Measurements from ENCODE around the gene NPAS4.

NPAS4 gene

GRCh38 chr11:66410191-66410590 lies 10.6 kb upstream of the NPAS4 start:
- H4K20me1 ChIP-seq (ENCODE audit: insufficient read depth, low read length, poor library complexity, severe bottlenecking), result no peaks in the 10 kb centered on the region
- peak overlapping the region; percentile 72 for H3K4me3 ChIP-seq (ENCODE audit: low read length, poor library complexity, severe bottlenecking)
- H3K9me3 ChIP-seq (ENCODE audit: insufficient read depth, low read depth, low read length), result no peaks in the 10 kb centered on the region
- no peaks in the 10 kb centered on the region for H3F3A ChIP-seq (ENCODE audit: low read depth)
- H2AFZ ChIP-seq (ENCODE audit: low read length), result no peak overlapping the region
- no peaks in the 10 kb centered on the region for H3K9me2 ChIP-seq (replicated peaks; ENCODE audit: low read depth, low read length)
- H3K9ac ChIP-seq (ENCODE audit: low read depth, low read length, poor library complexity, severe bottlenecking), result peak overlapping the region; percentile 76
- peaks cover 21% of the 10 kb centered on the region for H3K4me1 ChIP-seq (ENCODE audit: insufficient read depth, low read length, poor library complexity, severe bottlenecking)
- no peaks in the 10 kb centered on the region for H3K36me3 ChIP-seq (ENCODE audit: insufficient read depth, low read length)
- H3K4me2 ChIP-seq (ENCODE audit: low read depth, low read length, poor library complexity, severe bottlenecking), result peak overlapping the region; percentile 92
- TF ChIP-seq EZH2phosphoT487 (IDR thresholded peaks at IDR 0.05; ENCODE audit: borderline replicate concordance) (no peak), CTCF (conservative IDR thresholded peaks at IDR 0.05; ENCODE audit: low read length) (no peak)
- peaks cover 13% of the 10 kb centered on the region; the same call in 1 of the 2 replicates for H3K79me2 ChIP-seq (ENCODE audit: insufficient read depth, low read length)
- no peaks in the 10 kb centered on the region for H3K27me3 ChIP-seq (ENCODE audit: insufficient read depth, low read length, poor library complexity, severe bottlenecking)

DNA sequence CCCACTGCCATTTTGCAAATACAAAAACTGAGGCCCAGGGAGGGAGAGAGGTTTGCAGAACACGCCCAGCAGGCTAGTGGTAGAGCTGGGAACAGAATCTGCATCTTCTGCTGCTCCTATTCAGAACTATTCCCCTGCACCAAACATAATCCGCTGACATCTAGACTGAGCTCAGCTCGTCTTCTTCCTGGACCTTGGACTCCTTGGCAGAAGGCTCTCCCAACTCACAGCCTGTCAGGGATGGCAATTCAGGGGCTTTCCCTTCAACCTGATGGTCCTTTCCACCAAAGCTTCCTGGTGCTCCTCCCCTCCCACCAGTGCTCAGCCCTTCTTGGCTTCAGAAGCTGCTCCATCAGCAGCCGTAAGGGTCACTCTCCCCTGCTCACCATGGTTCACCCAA lies 9.5 kb upstream of the NPAS4 start:
- H4K20me1 ChIP-seq (ENCODE audit: insufficient read depth, low read length, poor library complexity, severe bottlenecking), result no peaks in the 10 kb centered on the region
- no peak for TF ChIP-seq EZH2phosphoT487 (IDR thresholded peaks at IDR 0.05; ENCODE audit: borderline replicate concordance)
- no peak for TF ChIP-seq CTCF (conservative IDR thresholded peaks at IDR 0.05; ENCODE audit: low read length)
- no peaks in the 10 kb centered on the region for H3K27me3 ChIP-seq (ENCODE audit: insufficient read depth, low read length, poor library complexity, severe bottlenecking)
- H3K9ac ChIP-seq (ENCODE audit: low read depth, low read length, poor library complexity, severe bottlenecking), result peak overlapping the region; percentile 6
- peak overlapping the region; percentile 38 for H3K4me3 ChIP-seq (ENCODE audit: low read length, poor library complexity, severe bottlenecking)
- no peaks in the 10 kb centered on the region for H3K36me3 ChIP-seq (ENCODE audit: insufficient read depth, low read length)
- H2AFZ ChIP-seq (ENCODE audit: low read length), result no peak overlapping the region
- H3F3A ChIP-seq (ENCODE audit: low read depth), result no peaks in the 10 kb centered on the region
- H3K4me2 ChIP-seq (ENCODE audit: low read depth, low read length, poor library complexity, severe bottlenecking), result peak overlapping the region; percentile 92
- peaks cover 13% of the 10 kb centered on the region; the same call in 1 of the 2 replicates for H3K79me2 ChIP-seq (ENCODE audit: insufficient read depth, low read length)
- peaks cover 21% of the 10 kb centered on the region for H3K4me1 ChIP-seq (ENCODE audit: insufficient read depth, low read length, poor library complexity, severe bottlenecking)
- no peaks in the 10 kb centered on the region for H3K9me2 ChIP-seq (replicated peaks; ENCODE audit: low read depth, low read length)
- no peaks in the 10 kb centered on the region for H3K9me3 ChIP-seq (ENCODE audit: insufficient read depth, low read depth, low read length)

DNA sequence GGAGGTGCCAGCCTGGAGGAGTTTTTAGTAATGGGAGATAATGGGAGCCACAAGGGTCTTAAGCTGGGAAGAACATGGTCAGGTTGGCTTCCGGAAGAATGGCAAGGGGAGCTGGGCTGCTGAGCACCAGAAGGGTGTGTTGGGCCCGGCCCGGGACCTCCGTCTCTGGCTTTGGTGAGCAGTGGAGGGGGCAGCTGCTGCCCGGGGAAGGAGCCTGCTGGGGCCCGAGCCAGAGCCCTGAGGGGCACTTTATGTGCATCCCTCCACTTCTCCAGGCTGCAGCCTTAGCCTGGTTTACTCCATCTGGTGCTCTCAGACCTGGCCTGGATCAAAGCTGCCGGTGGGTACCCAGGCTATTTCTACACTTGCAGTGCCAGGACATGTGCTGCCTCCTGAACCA lies 8.7 kb upstream of the NPAS4 start:
- Histone ChIP-seq H3F3A (ENCODE audit: low read depth) (no peaks in the 10 kb centered on the region), H3K9me2 (replicated peaks; ENCODE audit: low read depth, low read length) (no peaks in the 10 kb centered on the region), H3K79me2 (ENCODE audit: insufficient read depth, low read length) (peaks cover 13% of the 10 kb centered on the region; the same call in 1 of the 2 replicates), H3K4me3 (ENCODE audit: low read length, poor library complexity, severe bottlenecking) (peak overlapping the region; percentile 38), H3K9ac (ENCODE audit: low read depth, low read length, poor library complexity, severe bottlenecking) (no peak overlapping the region), H4K20me1 (ENCODE audit: insufficient read depth, low read length, poor library complexity, severe bottlenecking) (no peaks in the 10 kb centered on the region), H3K4me2 (ENCODE audit: low read depth, low read length, poor library complexity, severe bottlenecking) (peak overlapping the region; percentile 92), H2AFZ (ENCODE audit: low read length) (no peak overlapping the region), H3K4me1 (ENCODE audit: insufficient read depth, low read length, poor library complexity, severe bottlenecking) (peaks cover 21% of the 10 kb centered on the region), H3K9me3 (ENCODE audit: insufficient read depth, low read depth, low read length) (no peaks in the 10 kb centered on the region), H3K27me3 (ENCODE audit: insufficient read depth, low read length, poor library complexity, severe bottlenecking) (no peaks in the 10 kb centered on the region), H3K36me3 (ENCODE audit: insufficient read depth, low read length) (no peaks in the 10 kb centered on the region)
- TF ChIP-seq CTCF (conservative IDR thresholded peaks at IDR 0.05; ENCODE audit: low read length) (no peak), EZH2phosphoT487 (IDR thresholded peaks at IDR 0.05; ENCODE audit: borderline replicate concordance) (no peak)
